Stimulated activated CD4-positive, alpha-beta T cell treated with anti-CD3 and anti-CD28 coated beads, Interleukin-12 subunit alpha, Interleukin-12 subunit beta, amount 100 ng/mL, for 24 hours (primary cell): Measurements from ENCODE around the gene CTTNBP2NL.

ENCODE experiments used
- DNase-seq, 2 experiments: peaks; one replicate each; pipeline ENCODE4 v3.0.0-alpha.2; 2020; ENCODE audit warnings: low read depth in 2 of 2

The CTTNBP2NL gene

GRCh38 chr1:112395821-112396652, at the start of gene CTTNBP2NL:
Gene CTTNBP2NL (plus strand): TSS chr1:112396214. CDS start chr1:112416166, 19,952 bp downstream.
- DNase-seq, result peak; percentile 65 to 79

- no peak for DNase-seq
These were observed 49.1 kb upstream of the CTTNBP2NL start for GRCh38 chr1:112346801-112347350.

- no peak for DNase-seq
These were observed 39.2 kb upstream of the CTTNBP2NL start for GRCh38 chr1:112356765-112357164.

- DNase-seq, result no peak
These were observed 38.5 kb upstream of the CTTNBP2NL start for GRCh38 chr1:112357467-112357866.

- no peak for DNase-seq
These were observed 37.8 kb upstream of the CTTNBP2NL start for GRCh38 chr1:112358061-112358770.

- DNase-seq, result peak; percentile 9 to 22
These were observed 37.1 kb upstream of the CTTNBP2NL start for GRCh38 chr1:112358798-112359408.

- DNase-seq, result no peak
These were observed 35.9 kb upstream of the CTTNBP2NL start for GRCh38 chr1:112359961-112360767.

- no peak for DNase-seq
These were observed 32.4 kb upstream of the CTTNBP2NL start for GRCh38 chr1:112363636-112364035.

GRCh38 chr1:112368198-112368597, 27.8 kb upstream of the CTTNBP2NL start:
- DNase-seq, result no peak

- peak; percentile 69 to 86 for DNase-seq
These were observed 26.4 kb upstream of the CTTNBP2NL start for GRCh38 chr1:112369392-112370285.

- no peak for DNase-seq
These were observed 25.0 kb upstream of the CTTNBP2NL start for GRCh38 chr1:112370996-112371395.

- no peak for DNase-seq
These were observed 24.2 kb upstream of the CTTNBP2NL start for GRCh38 chr1:112371775-112372174.

- no peak for DNase-seq
These were observed 22.2 kb upstream of the CTTNBP2NL start for GRCh38 chr1:112373806-112374205.

- no peak for DNase-seq
These were observed 20.3 kb upstream of the CTTNBP2NL start for GRCh38 chr1:112375701-112376100.

GRCh38 chr1:112380356-112380755, 15.7 kb upstream of the CTTNBP2NL start:
- DNase-seq, result no peak

GRCh38 chr1:112381324-112382076, 14.5 kb upstream of the CTTNBP2NL start:
- no peak for DNase-seq

GRCh38 chr1:112383759-112384370, 12.1 kb upstream of the CTTNBP2NL start:
- no peak for DNase-seq

- no peak for DNase-seq
These were observed 9.8 kb upstream of the CTTNBP2NL start for GRCh38 chr1:112386024-112386723.
